Measurements from ENCODE around the gene FLYWCH1. TPM values are rescaled to one million over a fixed set of nuclear protein-coding genes. Genes with fewer than 3 reads are reported as not detected.

FLYWCH1 gene
- total and polyA plus RNA-seq, 9 of the 15 experiments (the other 6 are each of a cell fraction or from before 2014, with no cell fraction given), result 0.18 to 33.6 (median 11.3) TPM

- TF ChIP-seq MYC (IDR thresholded peaks at IDR 0.05; ENCODE audit: low read depth, low read length) (no peak), MYC (CRISPR knock-in tag; IDR thresholded peaks at IDR 0.05; ENCODE audit: borderline replicate concordance, low read depth) (no peak), PML (IDR thresholded peaks at IDR 0.05; ENCODE audit: low read length) (no peak), NR3C1 (CRISPR knock-in tag; IDR thresholded peaks at IDR 0.05) (no peak), ZNF444 (CRISPR knock-in tag; IDR thresholded peaks at IDR 0.05) (no peak), CTBP1 (IDR thresholded peaks at IDR 0.05; ENCODE audit: borderline replicate concordance) (peak; percentile 80), NCOA4 (IDR thresholded peaks at IDR 0.05; ENCODE audit: partially characterized antibody) (no peak), MLLT1 (IDR thresholded peaks at IDR 0.05) (peak in 1 of 2 experiments; percentile 64; a peak in 2 of 4 replicates), JUND (IDR thresholded peaks at IDR 0.05; ENCODE audit: borderline replicate concordance, low read depth, low read length) (0 out of 2 replicates have a peak, but pooled peaks have one; percentile 18), JUND (tag; IDR thresholded peaks at IDR 0.05; ENCODE audit: borderline replicate concordance, low read depth, low read length) (peak; percentile 12; the same call in 1 of the 3 replicates), HMGN3 (IDR thresholded peaks at IDR 0.05; ENCODE audit: borderline replicate concordance, extremely low read depth, insufficient read length, low read depth, low read length) (no peak), SREBF2 (CRISPR knock-in tag; IDR thresholded peaks at IDR 0.05) (no peak)
- TF ChIP-seq, protein P1, sequence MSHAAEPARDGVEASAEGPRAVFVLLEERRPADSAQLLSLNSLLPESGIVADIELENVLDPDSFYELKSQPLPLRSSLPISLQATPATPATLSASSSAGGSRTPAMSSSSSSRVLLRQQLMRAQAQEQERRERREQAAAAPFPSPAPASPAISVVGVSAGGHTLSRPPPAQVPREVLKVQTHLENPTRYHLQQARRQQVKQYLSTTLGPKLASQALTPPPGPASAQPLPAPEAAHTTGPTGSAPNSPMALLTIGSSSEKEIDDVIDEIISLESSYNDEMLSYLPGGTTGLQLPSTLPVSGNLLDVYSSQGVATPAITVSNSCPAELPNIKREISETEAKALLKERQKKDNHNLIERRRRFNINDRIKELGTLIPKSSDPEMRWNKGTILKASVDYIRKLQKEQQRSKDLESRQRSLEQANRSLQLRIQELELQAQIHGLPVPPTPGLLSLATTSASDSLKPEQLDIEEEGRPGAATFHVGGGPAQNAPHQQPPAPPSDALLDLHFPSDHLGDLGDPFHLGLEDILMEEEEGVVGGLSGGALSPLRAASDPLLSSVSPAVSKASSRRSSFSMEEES (CRISPR knock-in tag; IDR thresholded peaks at IDR 0.05), result no peak
- TF ChIP-seq, protein P2, sequence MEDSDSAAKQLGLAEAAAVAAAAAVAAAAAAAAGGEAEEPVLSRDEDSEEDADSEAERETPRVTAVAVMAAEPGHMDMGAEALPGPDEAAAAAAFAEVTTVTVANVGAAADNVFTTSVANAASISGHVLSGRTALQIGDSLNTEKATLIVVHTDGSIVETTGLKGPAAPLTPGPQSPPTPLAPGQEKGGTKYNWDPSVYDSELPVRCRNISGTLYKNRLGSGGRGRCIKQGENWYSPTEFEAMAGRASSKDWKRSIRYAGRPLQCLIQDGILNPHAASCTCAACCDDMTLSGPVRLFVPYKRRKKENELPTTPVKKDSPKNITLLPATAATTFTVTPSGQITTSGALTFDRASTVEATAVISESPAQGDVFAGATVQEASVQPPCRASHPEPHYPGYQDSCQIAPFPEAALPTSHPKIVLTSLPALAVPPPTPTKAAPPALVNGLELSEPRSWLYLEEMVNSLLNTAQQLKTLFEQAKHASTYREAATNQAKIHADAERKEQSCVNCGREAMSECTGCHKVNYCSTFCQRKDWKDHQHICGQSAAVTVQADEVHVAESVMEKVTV (CRISPR knock-in tag; IDR thresholded peaks at IDR 0.05), result peak; percentile 41; the same call in 1 of the 2 replicates
- TF ChIP-seq, protein P3, sequence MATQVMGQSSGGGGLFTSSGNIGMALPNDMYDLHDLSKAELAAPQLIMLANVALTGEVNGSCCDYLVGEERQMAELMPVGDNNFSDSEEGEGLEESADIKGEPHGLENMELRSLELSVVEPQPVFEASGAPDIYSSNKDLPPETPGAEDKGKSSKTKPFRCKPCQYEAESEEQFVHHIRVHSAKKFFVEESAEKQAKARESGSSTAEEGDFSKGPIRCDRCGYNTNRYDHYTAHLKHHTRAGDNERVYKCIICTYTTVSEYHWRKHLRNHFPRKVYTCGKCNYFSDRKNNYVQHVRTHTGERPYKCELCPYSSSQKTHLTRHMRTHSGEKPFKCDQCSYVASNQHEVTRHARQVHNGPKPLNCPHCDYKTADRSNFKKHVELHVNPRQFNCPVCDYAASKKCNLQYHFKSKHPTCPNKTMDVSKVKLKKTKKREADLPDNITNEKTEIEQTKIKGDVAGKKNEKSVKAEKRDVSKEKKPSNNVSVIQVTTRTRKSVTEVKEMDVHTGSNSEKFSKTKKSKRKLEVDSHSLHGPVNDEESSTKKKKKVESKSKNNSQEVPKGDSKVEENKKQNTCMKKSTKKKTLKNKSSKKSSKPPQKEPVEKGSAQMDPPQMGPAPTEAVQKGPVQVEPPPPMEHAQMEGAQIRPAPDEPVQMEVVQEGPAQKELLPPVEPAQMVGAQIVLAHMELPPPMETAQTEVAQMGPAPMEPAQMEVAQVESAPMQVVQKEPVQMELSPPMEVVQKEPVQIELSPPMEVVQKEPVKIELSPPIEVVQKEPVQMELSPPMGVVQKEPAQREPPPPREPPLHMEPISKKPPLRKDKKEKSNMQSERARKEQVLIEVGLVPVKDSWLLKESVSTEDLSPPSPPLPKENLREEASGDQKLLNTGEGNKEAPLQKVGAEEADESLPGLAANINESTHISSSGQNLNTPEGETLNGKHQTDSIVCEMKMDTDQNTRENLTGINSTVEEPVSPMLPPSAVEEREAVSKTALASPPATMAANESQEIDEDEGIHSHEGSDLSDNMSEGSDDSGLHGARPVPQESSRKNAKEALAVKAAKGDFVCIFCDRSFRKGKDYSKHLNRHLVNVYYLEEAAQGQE (IDR thresholded peaks at IDR 0.05; ENCODE audit: borderline replicate concordance), result peak; percentile 89
- TF ChIP-seq, protein P3 (CRISPR knock-in tag; IDR thresholded peaks at IDR 0.05; ENCODE audit: low read depth), result no peak
Measured at GRCh38 chr16:2874912-2875362, 36.8 kb upstream of the FLYWCH1 start (continued).

All from K562 (cell line).